Activated T-cell treated with anti-CD3 and anti-CD28 coated beads, Interleukin-2, amount 50 U/mL, for 24 hours (primary cell): Measurements from ENCODE around the gene SAV1.

ENCODE experiments used
- DNase-seq: peaks from one replicate; pipeline ENCODE4 v3.0.0-alpha.2; 2020
- H3K27ac Mint-ChIP-seq: 2 replicates; pipeline ENCODE4 v1.8.0; 2020; ENCODE audit warnings: mild to moderate bottlenecking, mixed read lengths
- H3K27me3 Mint-ChIP-seq: 2 replicates; pipeline ENCODE4 v1.8.0; 2020; ENCODE audit warnings: mixed read lengths
- H3K36me3 Mint-ChIP-seq: 2 replicates; pipeline ENCODE4 v1.8.0; 2020; ENCODE audit warnings: low read depth, mixed read lengths
- H3K4me1 Mint-ChIP-seq: 2 replicates; pipeline ENCODE4 v1.8.0; 2020; ENCODE audit warnings: low read depth, mixed read lengths
- H3K4me3 Mint-ChIP-seq: 2 replicates; pipeline ENCODE4 v1.8.0; 2020; ENCODE audit warnings: mild to moderate bottlenecking, moderate library complexity, mixed read lengths
- H3K9me3 Mint-ChIP-seq: 2 replicates; pipeline ENCODE4 v1.8.0; 2020; ENCODE audit warnings: mixed read lengths

SAV1 gene

GRCh38 chr14:50607181-50607580, 60.9 kb downstream of the SAV1 start:
- H3K27ac Mint-ChIP-seq = no peak overlapping the region
- no peaks in the 10 kb centered on the region for H3K27me3 Mint-ChIP-seq
- peak; percentile 38 for DNase-seq
- H3K4me1 Mint-ChIP-seq = peaks cover 6% of the 10 kb centered on the region
- no peaks in the 10 kb centered on the region for H3K9me3 Mint-ChIP-seq
- no peaks in the 10 kb centered on the region for H3K36me3 Mint-ChIP-seq
- no peak overlapping the region for H3K4me3 Mint-ChIP-seq

DNA sequence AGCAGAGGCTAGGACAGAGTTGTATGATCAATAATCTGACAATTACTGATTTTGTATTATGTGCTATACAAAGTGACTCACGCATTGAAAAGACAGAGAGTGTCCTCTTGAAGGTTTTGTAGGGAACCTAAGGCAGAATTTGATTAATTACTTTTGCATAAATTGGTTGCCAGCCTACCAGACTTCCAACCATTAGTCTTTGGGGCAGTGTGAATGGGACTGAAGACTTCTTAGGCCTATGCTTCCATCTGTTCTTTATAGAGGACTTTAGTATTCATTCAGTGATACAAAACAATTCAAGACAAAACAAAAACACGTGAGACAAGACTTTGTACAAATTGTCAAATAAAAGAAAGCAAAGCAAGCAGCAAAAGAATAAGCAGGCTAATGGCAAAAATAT, 61.6 kb downstream of the SAV1 start:
- Mint-ChIP-seq H3K27me3 (no peaks in the 10 kb centered on the region), H3K27ac (no peak overlapping the region), H3K4me3 (no peak overlapping the region), H3K9me3 (no peaks in the 10 kb centered on the region), H3K36me3 (no peaks in the 10 kb centered on the region), H3K4me1 (peaks cover 6% of the 10 kb centered on the region)
- DNase-seq = no peak

DNA sequence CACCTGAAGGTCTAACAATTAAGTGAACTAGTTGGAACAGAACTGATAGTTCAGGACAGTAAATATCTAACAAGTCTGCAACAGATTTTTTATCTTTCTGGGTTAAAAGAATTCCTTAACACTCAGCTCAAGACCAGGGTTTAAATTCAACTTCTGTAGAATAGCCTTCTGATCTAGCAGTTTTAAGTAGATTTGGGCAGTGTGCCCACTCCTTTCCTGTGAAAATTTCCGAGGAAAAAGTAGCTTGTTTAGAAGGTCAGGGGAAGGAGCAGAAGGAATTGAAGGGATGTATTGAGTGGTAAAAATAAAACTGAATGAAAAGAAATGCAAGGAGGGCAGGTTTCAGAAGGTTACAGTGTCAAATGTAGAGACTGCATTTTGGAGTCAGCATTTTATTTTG, 62.3 kb downstream of the SAV1 start:
- no peaks in the 10 kb centered on the region for H3K9me3 Mint-ChIP-seq
- no peaks in the 10 kb centered on the region for H3K36me3 Mint-ChIP-seq
- H3K27ac Mint-ChIP-seq = no peak overlapping the region
- H3K4me1 Mint-ChIP-seq = peaks cover 6% of the 10 kb centered on the region
- H3K4me3 Mint-ChIP-seq = no peak overlapping the region
- DNase-seq = no peak
- H3K27me3 Mint-ChIP-seq = no peaks in the 10 kb centered on the region

DNA sequence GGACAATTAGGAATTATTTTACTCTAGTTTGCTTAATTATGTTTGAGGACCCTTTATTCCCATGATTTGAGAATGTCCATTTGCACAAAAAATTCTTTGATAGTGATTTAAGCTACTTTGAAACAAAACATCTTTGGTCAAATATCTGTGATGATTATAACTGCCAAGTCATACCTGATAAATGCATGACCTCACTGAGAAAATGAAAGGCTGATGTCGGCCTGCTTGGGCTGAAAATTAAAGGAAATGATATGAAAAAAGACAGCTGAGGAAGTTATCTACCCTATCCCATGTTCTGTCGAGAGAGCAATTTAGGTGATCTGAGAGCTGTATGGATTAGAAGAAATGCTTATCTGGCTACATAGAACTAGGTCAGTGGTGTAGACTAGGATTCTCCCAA, 64.5 kb downstream of the SAV1 start:
- Mint-ChIP-seq H3K27me3 (no peaks in the 10 kb centered on the region), H3K27ac (no peak overlapping the region), H3K4me3 (no peak overlapping the region), H3K9me3 (no peaks in the 10 kb centered on the region), H3K4me1 (peaks cover 6% of the 10 kb centered on the region), H3K36me3 (no peaks in the 10 kb centered on the region)
- DNase-seq = no peak

- Mint-ChIP-seq H3K9me3 (no peaks in the 10 kb centered on the region), H3K27ac (no peak overlapping the region), H3K4me1 (peaks cover 1% of the 10 kb centered on the region), H3K36me3 (no peaks in the 10 kb centered on the region), H3K4me3 (no peak overlapping the region), H3K27me3 (no peaks in the 10 kb centered on the region)
- no peak for DNase-seq
Observed at GRCh38 chr14:50602035-50602434, 66.1 kb downstream of the SAV1 start.

GRCh38 chr14:50601394-50601793, 66.7 kb downstream of the SAV1 start:
- Mint-ChIP-seq H3K27ac (no peak overlapping the region), H3K9me3 (no peaks in the 10 kb centered on the region), H3K36me3 (no peaks in the 10 kb centered on the region), H3K27me3 (no peaks in the 10 kb centered on the region), H3K4me3 (no peak overlapping the region), H3K4me1 (no peaks in the 10 kb centered on the region)
- DNase-seq = no peak

DNA sequence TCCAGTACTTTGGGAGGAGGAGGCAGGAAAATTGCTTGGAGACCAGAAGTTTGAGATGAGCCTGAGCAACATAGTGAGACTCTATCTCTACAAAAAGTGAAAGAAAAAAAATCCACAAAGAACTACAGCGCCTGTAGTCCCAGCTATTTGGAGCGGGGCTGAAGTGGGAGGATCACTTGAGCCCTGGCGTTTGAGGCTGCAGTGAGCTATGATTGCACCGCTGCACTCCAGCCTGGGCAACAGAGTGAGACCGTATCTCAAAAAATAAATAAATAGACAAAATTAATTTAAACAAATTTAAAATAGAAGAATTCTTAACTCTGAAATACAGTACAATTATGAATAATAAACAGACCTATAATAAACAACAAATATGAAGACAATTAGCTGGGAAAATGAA, 67.3 kb downstream of the SAV1 start:
- Mint-ChIP-seq H3K9me3 (no peaks in the 10 kb centered on the region), H3K4me3 (no peak overlapping the region), H3K36me3 (no peaks in the 10 kb centered on the region), H3K4me1 (no peaks in the 10 kb centered on the region), H3K27ac (no peak overlapping the region), H3K27me3 (no peaks in the 10 kb centered on the region)
- DNase-seq = no peak

DNA sequence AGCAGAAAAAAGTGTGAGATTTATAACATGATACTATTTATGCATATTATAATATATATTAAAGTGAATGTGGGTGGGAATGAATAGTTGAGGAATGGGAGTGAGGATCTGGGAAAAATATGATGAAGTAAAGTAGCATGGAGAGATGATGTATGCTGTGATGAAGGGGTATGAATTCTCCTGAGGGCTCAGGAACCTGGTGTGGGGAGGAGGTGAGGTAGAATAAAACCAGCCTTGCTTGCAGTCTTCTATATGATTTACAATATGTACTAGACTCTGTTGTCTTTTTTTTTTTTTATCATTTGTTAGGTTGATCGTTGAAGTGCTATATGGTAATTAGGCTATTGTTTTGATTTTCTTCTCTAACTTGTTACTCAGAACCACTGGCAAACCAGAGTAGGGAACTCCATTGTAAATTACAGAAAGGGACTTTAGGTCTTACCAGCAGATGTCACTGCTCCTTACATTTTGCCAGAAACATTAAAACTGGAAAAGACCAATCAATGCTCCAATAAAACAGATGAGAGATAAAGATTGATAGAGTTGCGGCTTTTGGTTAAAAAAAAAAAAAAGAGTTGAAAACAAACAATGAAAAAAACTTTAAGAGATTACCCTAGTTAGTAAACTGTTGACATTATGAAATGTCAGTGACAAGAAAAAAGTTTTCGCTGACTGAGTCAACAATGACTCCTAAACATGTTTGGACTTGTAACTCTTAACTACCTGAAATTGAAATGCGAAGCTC, 68.2 kb downstream of the SAV1 start:
- Mint-ChIP-seq H3K4me1 (no peaks in the 10 kb centered on the region), H3K27ac (no peak overlapping the region), H3K27me3 (no peaks in the 10 kb centered on the region), H3K36me3 (no peaks in the 10 kb centered on the region), H3K4me3 (no peak overlapping the region), H3K9me3 (no peaks in the 10 kb centered on the region)
- DNase-seq = no peak

DNA sequence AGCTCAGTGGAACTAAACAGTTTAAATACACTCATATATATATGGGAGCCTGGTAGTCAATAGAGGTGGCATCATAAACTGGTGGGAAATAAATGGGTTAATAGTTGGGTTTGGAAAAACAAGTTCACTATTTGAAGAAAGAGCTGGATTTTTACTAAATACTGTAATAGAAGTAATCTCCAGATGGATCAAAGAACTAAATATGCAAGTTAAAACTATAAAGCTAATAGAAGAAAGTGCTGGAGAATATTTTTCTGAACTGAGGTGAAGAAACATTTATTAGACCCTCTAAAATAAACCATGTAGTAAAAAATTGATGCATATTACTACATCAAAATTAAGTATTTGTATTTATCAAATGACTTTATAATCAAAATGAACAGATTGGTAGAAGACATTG, 69.3 kb downstream of the SAV1 start:
- no peak overlapping the region for H3K27ac Mint-ChIP-seq
- H3K27me3 Mint-ChIP-seq = no peaks in the 10 kb centered on the region
- no peaks in the 10 kb centered on the region for H3K4me1 Mint-ChIP-seq
- no peak for DNase-seq
- no peak overlapping the region for H3K4me3 Mint-ChIP-seq
- no peaks in the 10 kb centered on the region for H3K9me3 Mint-ChIP-seq
- no peaks in the 10 kb centered on the region for H3K36me3 Mint-ChIP-seq

DNA sequence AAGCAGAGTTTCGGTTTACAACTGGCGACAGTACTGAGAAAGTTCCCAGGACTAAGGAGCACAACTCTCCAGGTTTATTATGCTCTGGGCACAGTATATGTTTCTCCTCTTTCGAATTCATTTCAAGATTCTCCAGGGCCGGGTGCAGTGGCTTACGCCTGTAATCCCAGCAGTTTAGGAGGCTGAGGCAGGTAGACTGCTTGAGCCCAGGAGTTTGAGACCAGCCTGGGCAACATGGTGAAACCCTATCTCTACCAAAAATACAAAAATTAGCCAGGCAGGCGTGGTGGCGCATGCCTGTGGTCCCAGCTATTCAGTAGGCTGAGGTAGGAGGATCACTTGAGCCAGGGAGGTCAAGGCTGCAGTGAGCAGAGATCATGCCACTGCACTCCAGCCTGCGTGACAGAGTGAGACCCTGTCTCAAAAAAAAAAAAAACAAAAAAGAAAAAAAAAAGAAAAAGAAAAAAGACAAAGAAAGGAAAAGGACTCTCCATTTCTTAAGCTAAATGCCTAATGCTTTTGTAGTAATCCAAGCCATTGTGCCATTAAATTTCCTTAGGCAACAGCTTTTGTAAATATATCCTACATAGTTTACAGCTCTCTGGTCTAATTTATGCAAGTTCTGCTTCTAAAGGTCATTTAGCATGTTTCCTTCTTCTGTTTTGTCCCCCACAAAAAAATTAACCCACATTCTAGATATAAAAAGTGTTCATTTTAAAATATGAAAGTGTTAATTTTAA, 73.4 kb downstream of the SAV1 start:
- no peak overlapping the region for H3K27ac Mint-ChIP-seq
- H3K27me3 Mint-ChIP-seq = no peaks in the 10 kb centered on the region
- H3K4me3 Mint-ChIP-seq = no peak overlapping the region
- no peaks in the 10 kb centered on the region for H3K4me1 Mint-ChIP-seq
- H3K36me3 Mint-ChIP-seq = no peaks in the 10 kb centered on the region
- no peaks in the 10 kb centered on the region for H3K9me3 Mint-ChIP-seq
- no peak for DNase-seq

DNA sequence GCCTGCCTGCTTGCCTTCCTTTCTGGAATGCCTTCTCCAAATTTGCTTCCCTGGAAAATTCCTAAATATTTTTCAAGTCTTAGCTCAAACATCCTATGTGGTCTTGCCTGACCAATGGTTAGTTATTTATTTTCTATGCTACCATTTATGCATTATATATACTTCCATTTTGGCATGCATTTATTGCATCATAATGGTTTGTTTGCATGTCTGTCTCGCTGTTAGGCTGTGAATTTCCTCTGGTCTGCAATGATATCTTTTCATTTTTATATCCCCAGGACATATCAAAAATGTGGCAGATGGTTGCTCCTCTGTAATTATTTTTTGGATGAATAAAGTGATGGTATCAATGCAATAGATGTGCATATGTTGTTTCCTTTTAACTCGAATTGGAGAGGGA, 77.6 kb downstream of the SAV1 start:
- Mint-ChIP-seq H3K4me1 (no peaks in the 10 kb centered on the region), H3K27ac (no peak overlapping the region), H3K4me3 (no peak overlapping the region), H3K36me3 (no peaks in the 10 kb centered on the region), H3K27me3 (no peaks in the 10 kb centered on the region), H3K9me3 (no peaks in the 10 kb centered on the region)
- DNase-seq = no peak
